ENCODE results near the gene HTT-AS. TPM values are rescaled to one million over a fixed set of nuclear protein-coding genes. Genes with fewer than 3 reads are reported as not detected.

Gene HTT-AS
- total RNA-seq (2021) (not detected in 2 replicates), Bru-seq, nascent RNA (percentile 23 among the genes with signal in this experiment), BruChase-seq, experiment 1, labeled RNA remaining after a 2-hour chase (percentile 30 among the genes with signal in this experiment), BruChase-seq, experiment 2, labeled RNA remaining after a 6-hour chase (percentile 33 among the genes with signal in this experiment)
- long read RNA-seq: 0 reads

DNA sequence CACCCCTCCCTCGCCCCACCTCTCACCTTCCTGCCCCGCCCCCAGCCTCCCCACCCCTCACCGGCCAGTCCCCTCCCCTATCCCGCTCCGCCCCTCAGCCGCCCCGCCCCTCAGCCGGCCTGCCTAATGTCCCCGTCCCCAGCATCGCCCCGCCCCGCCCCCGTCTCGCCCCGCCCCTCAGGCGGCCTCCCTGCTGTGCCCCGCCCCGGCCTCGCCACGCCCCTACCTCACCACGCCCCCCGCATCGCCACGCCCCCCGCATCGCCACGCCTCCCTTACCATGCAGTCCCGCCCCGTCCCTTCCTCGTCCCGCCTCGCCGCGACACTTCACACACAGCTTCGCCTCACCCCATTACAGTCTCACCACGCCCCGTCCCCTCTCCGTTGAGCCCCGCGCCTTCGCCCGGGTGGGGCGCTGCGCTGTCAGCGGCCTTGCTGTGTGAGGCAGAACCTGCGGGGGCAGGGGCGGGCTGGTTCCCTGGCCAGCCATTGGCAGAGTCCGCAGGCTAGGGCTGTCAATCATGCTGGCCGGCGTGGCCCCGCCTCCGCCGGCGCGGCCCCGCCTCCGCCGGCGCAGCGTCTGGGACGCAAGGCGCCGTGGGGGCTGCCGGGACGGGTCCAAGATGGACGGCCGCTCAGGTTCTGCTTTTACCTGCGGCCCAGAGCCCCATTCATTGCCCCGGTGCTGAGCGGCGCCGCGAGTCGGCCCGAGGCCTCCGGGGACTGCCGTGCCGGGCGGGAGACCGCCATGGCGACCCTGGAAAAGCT, at the start of gene HTT-AS, which contains the start of gene HTT:
TSS of gene HTT-AS (minus strand) at position 461 of the 768 bp plus-strand sequence.
TSS of gene HTT (plus strand) at position 604 of the 768 bp plus-strand sequence. CDS start at position 749, 145 bp downstream.
- ChIA-PET POLR2A (ENCODE audit: low non-redundant PET) (interaction anchor here (0.8 kb wide), 1 partner anchor 11 kb away, joined by 3 read pairs; no protein-coding TSS in a partner anchor), CTCF (no interaction called here)

DNA sequence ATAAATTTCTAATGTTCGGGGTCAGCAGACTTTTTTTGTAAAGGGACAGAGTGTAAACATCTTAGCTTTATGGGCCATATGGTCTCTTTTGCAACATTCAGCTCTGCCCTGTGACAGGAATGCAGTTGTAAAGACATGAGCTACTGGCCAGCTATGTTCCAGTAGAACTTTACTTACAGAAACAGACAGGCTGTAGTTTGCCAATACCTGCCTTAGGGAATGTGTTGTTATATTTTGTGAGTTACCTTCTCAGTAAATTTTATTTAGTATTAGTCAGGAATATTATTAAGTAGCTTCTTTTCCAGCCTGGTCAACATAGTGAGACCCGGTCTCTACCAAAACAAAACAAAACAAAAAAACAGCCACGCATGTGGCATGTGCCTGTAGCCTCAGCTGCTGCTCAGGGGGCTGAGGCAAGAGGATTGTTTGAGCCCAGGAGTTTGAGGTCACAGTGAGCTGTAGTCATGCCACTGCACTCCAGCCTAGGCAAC, 48.9 kb upstream of the HTT-AS start:
- CTCF ChIA-PET: interaction anchor here (1.2 kb wide), 1 partner anchor 16 kb away, joined by 5 read pairs; no protein-coding TSS in a partner anchor
- intact Hi-C loops (cut with micrococcal nuclease; ENCODE audit: unreplicated experiment): no loop called here
- no peaks in the 10 kb centered on the region for H3K9me3 ChIP-seq (ENCODE audit: low read depth, low read length, poor library complexity, severe bottlenecking)
- peak overlapping the region; percentile 98 for H3K27ac ChIP-seq (ENCODE audit: low read depth, low read length, poor library complexity, severe bottlenecking)
- H3K4me3 ChIP-seq (ENCODE audit: low read depth, low read length, poor library complexity, severe bottlenecking): peak overlapping the region; percentile 0
- POLR2A ChIA-PET (ENCODE audit: low non-redundant PET): interaction anchor here (0.5 kb wide), 1 partner anchor 707 kb away, joined by 4 read pairs; no protein-coding TSS in a partner anchor
- peaks cover 61% of the 10 kb centered on the region for H3K4me1 ChIP-seq (ENCODE audit: insufficient read depth, low read length, poor library complexity, severe bottlenecking)
- no peak for TF ChIP-seq EZH2 (IDR thresholded peaks at IDR 0.05; ENCODE audit: borderline replicate concordance, low read depth, low read length, poor library complexity, severe bottlenecking)
- TF ChIP-seq, protein P1, sequence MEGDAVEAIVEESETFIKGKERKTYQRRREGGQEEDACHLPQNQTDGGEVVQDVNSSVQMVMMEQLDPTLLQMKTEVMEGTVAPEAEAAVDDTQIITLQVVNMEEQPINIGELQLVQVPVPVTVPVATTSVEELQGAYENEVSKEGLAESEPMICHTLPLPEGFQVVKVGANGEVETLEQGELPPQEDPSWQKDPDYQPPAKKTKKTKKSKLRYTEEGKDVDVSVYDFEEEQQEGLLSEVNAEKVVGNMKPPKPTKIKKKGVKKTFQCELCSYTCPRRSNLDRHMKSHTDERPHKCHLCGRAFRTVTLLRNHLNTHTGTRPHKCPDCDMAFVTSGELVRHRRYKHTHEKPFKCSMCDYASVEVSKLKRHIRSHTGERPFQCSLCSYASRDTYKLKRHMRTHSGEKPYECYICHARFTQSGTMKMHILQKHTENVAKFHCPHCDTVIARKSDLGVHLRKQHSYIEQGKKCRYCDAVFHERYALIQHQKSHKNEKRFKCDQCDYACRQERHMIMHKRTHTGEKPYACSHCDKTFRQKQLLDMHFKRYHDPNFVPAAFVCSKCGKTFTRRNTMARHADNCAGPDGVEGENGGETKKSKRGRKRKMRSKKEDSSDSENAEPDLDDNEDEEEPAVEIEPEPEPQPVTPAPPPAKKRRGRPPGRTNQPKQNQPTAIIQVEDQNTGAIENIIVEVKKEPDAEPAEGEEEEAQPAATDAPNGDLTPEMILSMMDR (conservative IDR thresholded peaks at IDR 0.05; ENCODE audit: low read depth, low read length): no peak
- H3K27me3 ChIP-seq (replicated peaks; ENCODE audit: insufficient read depth, low read depth, low read length, poor library complexity): no peaks in the 10 kb centered on the region
- peaks cover 35% of the 10 kb centered on the region for H3K36me3 ChIP-seq (ENCODE audit: insufficient read depth, low read length, poor library complexity, severe bottlenecking)
- no TSS peak for BruUV-seq (replicated peaks)
- peak; percentile 62 for DNase-seq (ENCODE audit: low spot score)

More for the DNA sequence above, at the start of gene HTT-AS, which contains the start of gene HTT:
- DNase-seq (ENCODE audit: low spot score): peak; percentile 95
- peak within 1 kb of the TSS; percentile 94 for H3K4me3 ChIP-seq (ENCODE audit: low read depth, low read length, poor library complexity, severe bottlenecking)
- peak within 1 kb of the TSS; percentile 83 for H3K27ac ChIP-seq (ENCODE audit: low read depth, low read length, poor library complexity, severe bottlenecking)
- no peaks in the 10 kb centered on the region for H3K36me3 ChIP-seq (ENCODE audit: insufficient read depth, low read length, poor library complexity, severe bottlenecking)
- BruUV-seq (replicated peaks): no TSS peak
- H3K27me3 ChIP-seq (replicated peaks; ENCODE audit: insufficient read depth, low read depth, low read length, poor library complexity): no peaks in the 10 kb centered on the region
- TF ChIP-seq, protein P1 (conservative IDR thresholded peaks at IDR 0.05; ENCODE audit: low read depth, low read length): no peak
- TF ChIP-seq EZH2 (IDR thresholded peaks at IDR 0.05; ENCODE audit: borderline replicate concordance, low read depth, low read length, poor library complexity, severe bottlenecking): no peak
- no peaks in the 10 kb centered on the region for H3K9me3 ChIP-seq (ENCODE audit: low read depth, low read length, poor library complexity, severe bottlenecking)
- H3K4me1 ChIP-seq (ENCODE audit: insufficient read depth, low read length, poor library complexity, severe bottlenecking): peaks cover 10% of the 10 kb centered on the region
- intact Hi-C loops (cut with micrococcal nuclease; ENCODE audit: unreplicated experiment): no loop called here

DNA sequence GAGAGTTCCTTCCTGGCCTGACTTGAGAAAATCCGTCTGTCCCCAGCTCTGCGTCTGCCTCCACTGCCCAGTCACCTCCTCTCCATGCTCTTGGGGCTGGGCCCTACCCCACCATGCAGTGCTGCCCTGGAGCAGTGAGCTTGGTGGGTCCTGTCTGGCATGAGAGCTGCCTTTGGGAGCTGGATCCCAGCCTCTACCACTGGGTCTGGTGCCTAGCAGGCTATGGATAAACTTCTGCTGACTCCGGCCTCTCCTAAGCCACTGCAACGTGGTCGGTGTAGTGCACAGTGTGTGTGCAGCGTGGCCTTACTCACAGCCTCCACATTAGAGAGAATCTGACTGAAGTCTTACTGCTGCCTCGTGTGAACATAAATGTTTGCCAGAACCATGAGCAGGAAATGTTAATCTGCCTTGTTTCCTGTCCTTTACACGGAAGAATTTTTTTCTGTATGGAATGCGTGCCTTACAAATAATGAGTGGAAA, 47.8 kb upstream of the HTT-AS start:
- peak; percentile 96 for DNase-seq (ENCODE audit: low spot score)
- ChIA-PET CTCF (no interaction called here), POLR2A (ENCODE audit: low non-redundant PET) (no interaction called here)
- intact Hi-C loops (cut with micrococcal nuclease; ENCODE audit: unreplicated experiment): no loop called here
- BruUV-seq (replicated peaks): no TSS peak
- Histone ChIP-seq H3K4me3 (ENCODE audit: low read depth, low read length, poor library complexity, severe bottlenecking) (peak overlapping the region; percentile 0), H3K27ac (ENCODE audit: low read depth, low read length, poor library complexity, severe bottlenecking) (peak overlapping the region; percentile 98), H3K36me3 (ENCODE audit: insufficient read depth, low read length, poor library complexity, severe bottlenecking) (peaks cover 28% of the 10 kb centered on the region), H3K27me3 (replicated peaks; ENCODE audit: insufficient read depth, low read depth, low read length, poor library complexity) (no peaks in the 10 kb centered on the region), H3K9me3 (ENCODE audit: low read depth, low read length, poor library complexity, severe bottlenecking) (no peaks in the 10 kb centered on the region), H3K4me1 (ENCODE audit: insufficient read depth, low read length, poor library complexity, severe bottlenecking) (peaks cover 61% of the 10 kb centered on the region)
- TF ChIP-seq, protein P1 (conservative IDR thresholded peaks at IDR 0.05; ENCODE audit: low read depth, low read length): no peak
- TF ChIP-seq EZH2 (IDR thresholded peaks at IDR 0.05; ENCODE audit: borderline replicate concordance, low read depth, low read length, poor library complexity, severe bottlenecking): no peak
